Measurements from ENCODE around the gene UNC5C. TPM values are rescaled to one million over a fixed set of nuclear protein-coding genes. Genes with fewer than 3 reads are reported as not detected.

The UNC5C gene
- total RNA-seq, 1 donor from 2014 or later = 0.70 TPM

- H3K27ac Mint-ChIP-seq (ENCODE audit: unreplicated experiment) = no peak overlapping the region
- H3K4me1 Mint-ChIP-seq (ENCODE audit: unreplicated experiment) = peaks cover 3% of the 10 kb centered on the region
- no peaks in the 10 kb centered on the region for H3K36me3 Mint-ChIP-seq (ENCODE audit: unreplicated experiment)
- no peak for TF ChIP-seq CTCF (IDR thresholded peaks at IDR 0.05)
- no peak for DNase-seq (ENCODE audit: extremely low spot score, unreplicated experiment)
- no peaks in the 10 kb centered on the region for H3K9me3 Mint-ChIP-seq (ENCODE audit: unreplicated experiment)
- peaks cover 22% of the 10 kb centered on the region for H3K27me3 Mint-ChIP-seq (ENCODE audit: unreplicated experiment)
- H3K4me3 Mint-ChIP-seq (ENCODE audit: unreplicated experiment) = no peak overlapping the region
Observed at GRCh38 chr4:95393821-95394220, 155.0 kb downstream of the UNC5C start.

GRCh38 chr4:95388911-95389310 is 159.9 kb downstream of the UNC5C start:
- Mint-ChIP-seq H3K36me3 (ENCODE audit: unreplicated experiment) (no peaks in the 10 kb centered on the region), H3K4me3 (ENCODE audit: unreplicated experiment) (no peak overlapping the region), H3K27ac (ENCODE audit: unreplicated experiment) (no peak overlapping the region), H3K27me3 (ENCODE audit: unreplicated experiment) (peaks cover 13% of the 10 kb centered on the region), H3K4me1 (ENCODE audit: unreplicated experiment) (no peaks in the 10 kb centered on the region), H3K9me3 (ENCODE audit: unreplicated experiment) (no peaks in the 10 kb centered on the region)
- DNase-seq (ENCODE audit: extremely low spot score, unreplicated experiment) = no peak
- no peak for TF ChIP-seq CTCF (IDR thresholded peaks at IDR 0.05)

- H3K36me3 Mint-ChIP-seq (ENCODE audit: unreplicated experiment) = no peaks in the 10 kb centered on the region
- H3K4me3 Mint-ChIP-seq (ENCODE audit: unreplicated experiment) = no peak overlapping the region
- peaks cover 15% of the 10 kb centered on the region for H3K27me3 Mint-ChIP-seq (ENCODE audit: unreplicated experiment)
- no peak for TF ChIP-seq CTCF (IDR thresholded peaks at IDR 0.05)
- H3K27ac Mint-ChIP-seq (ENCODE audit: unreplicated experiment) = no peak overlapping the region
- H3K9me3 Mint-ChIP-seq (ENCODE audit: unreplicated experiment) = no peaks in the 10 kb centered on the region
- H3K4me1 Mint-ChIP-seq (ENCODE audit: unreplicated experiment) = no peaks in the 10 kb centered on the region
- DNase-seq (ENCODE audit: extremely low spot score, unreplicated experiment) = no peak
Observed at GRCh38 chr4:95387719-95388118, 161.1 kb downstream of the UNC5C start.

- Mint-ChIP-seq H3K27me3 (ENCODE audit: unreplicated experiment) (peaks cover 15% of the 10 kb centered on the region), H3K9me3 (ENCODE audit: unreplicated experiment) (no peaks in the 10 kb centered on the region), H3K4me3 (ENCODE audit: unreplicated experiment) (no peak overlapping the region), H3K27ac (ENCODE audit: unreplicated experiment) (no peak overlapping the region), H3K36me3 (ENCODE audit: unreplicated experiment) (no peaks in the 10 kb centered on the region), H3K4me1 (ENCODE audit: unreplicated experiment) (no peaks in the 10 kb centered on the region)
- no peak for TF ChIP-seq CTCF (IDR thresholded peaks at IDR 0.05)
- DNase-seq (ENCODE audit: extremely low spot score, unreplicated experiment) = no peak
Observed at GRCh38 chr4:95386410-95386809, 162.4 kb downstream of the UNC5C start.

- Mint-ChIP-seq H3K27me3 (ENCODE audit: unreplicated experiment) (peaks cover 17% of the 10 kb centered on the region), H3K4me3 (ENCODE audit: unreplicated experiment) (no peak overlapping the region), H3K27ac (ENCODE audit: unreplicated experiment) (no peak overlapping the region), H3K9me3 (ENCODE audit: unreplicated experiment) (no peaks in the 10 kb centered on the region), H3K4me1 (ENCODE audit: unreplicated experiment) (no peaks in the 10 kb centered on the region), H3K36me3 (ENCODE audit: unreplicated experiment) (no peaks in the 10 kb centered on the region)
- TF ChIP-seq CTCF (IDR thresholded peaks at IDR 0.05) = no peak
- DNase-seq (ENCODE audit: extremely low spot score, unreplicated experiment) = no peak
Observed at GRCh38 chr4:95381843-95382580, 166.8 kb downstream of the UNC5C start.

Measured in osteocyte (in vitro differentiated cells).